ENCODE data around the gene KRTAP5-4. TPM values are rescaled to one million over a fixed set of nuclear protein-coding genes. Genes with fewer than 3 reads are reported as not detected.
A peak's percentile ranks its signal among the peaks of the same experiment; 100 is the strongest.
"Not testable (repeated sequence)": the region's sequence is repeated elsewhere in the genome, so short reads cannot be mapped to it uniquely, and the experiment has no call there.

The KRTAP5-4 gene
- total RNA-seq, 1 donor from 2014 or later: 0.79 TPM

- DNase-seq: peak; percentile 45
Observed at GRCh38 chr11:1652771-1653540, 31.0 kb upstream of the KRTAP5-4 start.

- DNase-seq: no peak
Observed at GRCh38 chr11:1652442-1652770, 30.5 kb upstream of the KRTAP5-4 start.

GRCh38 chr11:1652026-1652425 lies 30.1 kb upstream of the KRTAP5-4 start:
- no peak for DNase-seq

- no peak for DNase-seq
Observed at GRCh38 chr11:1651411-1651980, 29.6 kb upstream of the KRTAP5-4 start.

GRCh38 chr11:1650918-1651262 lies 29.0 kb upstream of the KRTAP5-4 start:
- DNase-seq: no peak

GRCh38 chr11:1650034-1650917 lies 28.3 kb upstream of the KRTAP5-4 start:
- no peak for DNase-seq

GRCh38 chr11:1648653-1649420 lies 26.9 kb upstream of the KRTAP5-4 start:
- no peak for DNase-seq

- DNase-seq: no peak
Observed at GRCh38 chr11:1647901-1648652, 26.1 kb upstream of the KRTAP5-4 start.

GRCh38 chr11:1646540-1646939 lies 24.6 kb upstream of the KRTAP5-4 start:
- not testable (repeated sequence) for DNase-seq

GRCh38 chr11:1645357-1645821 lies 23.5 kb upstream of the KRTAP5-4 start:
- no peak for DNase-seq

GRCh38 chr11:1644601-1645356 lies 22.8 kb upstream of the KRTAP5-4 start:
- no peak for DNase-seq

GRCh38 chr11:1643146-1643690 lies 21.3 kb upstream of the KRTAP5-4 start:
- DNase-seq: no peak

- no peak for DNase-seq
Observed at GRCh38 chr11:1642288-1643145, 20.6 kb upstream of the KRTAP5-4 start.

- no peak for DNase-seq
Observed at GRCh38 chr11:1641096-1641495, 19.2 kb upstream of the KRTAP5-4 start.

- DNase-seq: no peak
Observed at GRCh38 chr11:1640076-1640946, 18.4 kb upstream of the KRTAP5-4 start.

GRCh38 chr11:1639666-1640065 lies 17.7 kb upstream of the KRTAP5-4 start:
- no peak for DNase-seq

- peak; percentile 9 for DNase-seq
Observed at GRCh38 chr11:1639102-1639620, 17.2 kb upstream of the KRTAP5-4 start.

- DNase-seq: no peak
Observed at GRCh38 chr11:1638344-1638743, 16.4 kb upstream of the KRTAP5-4 start.

Measured in skin of body (tissue), 2 donors.